Measurements from ENCODE around the gene DNTT.

DNA sequence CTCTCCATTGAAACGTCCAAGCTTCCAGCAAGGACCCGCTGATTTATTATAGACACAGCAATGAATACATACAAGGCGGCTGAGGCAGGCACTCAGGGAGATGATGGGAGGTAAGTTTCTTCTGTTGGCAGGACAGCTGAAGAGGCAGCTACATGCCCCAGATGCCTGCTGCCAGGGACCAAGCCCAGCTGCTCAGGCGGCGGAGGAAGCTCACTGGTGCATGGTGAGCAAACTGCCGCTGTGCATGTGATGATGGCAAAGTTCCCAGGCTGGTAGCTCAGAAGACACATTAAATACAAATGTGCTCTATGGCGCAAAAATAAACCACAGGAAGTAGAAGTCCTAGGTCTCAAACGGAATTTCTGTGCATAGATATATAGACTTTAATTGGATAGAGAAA is 2.3 kb downstream of the DNTT start:
- TF ChIP-seq EZH2 (IDR thresholded peaks at IDR 0.05; ENCODE audit: insufficient read depth, poor library complexity, severe bottlenecking) (no peak), EZH2phosphoT487 (IDR thresholded peaks at IDR 0.05; ENCODE audit: insufficient read depth, low read depth) (no peak)

Measured in GM23248 (cell line).